ENCODE data around the gene PTPRE.

The PTPRE gene

DNA sequence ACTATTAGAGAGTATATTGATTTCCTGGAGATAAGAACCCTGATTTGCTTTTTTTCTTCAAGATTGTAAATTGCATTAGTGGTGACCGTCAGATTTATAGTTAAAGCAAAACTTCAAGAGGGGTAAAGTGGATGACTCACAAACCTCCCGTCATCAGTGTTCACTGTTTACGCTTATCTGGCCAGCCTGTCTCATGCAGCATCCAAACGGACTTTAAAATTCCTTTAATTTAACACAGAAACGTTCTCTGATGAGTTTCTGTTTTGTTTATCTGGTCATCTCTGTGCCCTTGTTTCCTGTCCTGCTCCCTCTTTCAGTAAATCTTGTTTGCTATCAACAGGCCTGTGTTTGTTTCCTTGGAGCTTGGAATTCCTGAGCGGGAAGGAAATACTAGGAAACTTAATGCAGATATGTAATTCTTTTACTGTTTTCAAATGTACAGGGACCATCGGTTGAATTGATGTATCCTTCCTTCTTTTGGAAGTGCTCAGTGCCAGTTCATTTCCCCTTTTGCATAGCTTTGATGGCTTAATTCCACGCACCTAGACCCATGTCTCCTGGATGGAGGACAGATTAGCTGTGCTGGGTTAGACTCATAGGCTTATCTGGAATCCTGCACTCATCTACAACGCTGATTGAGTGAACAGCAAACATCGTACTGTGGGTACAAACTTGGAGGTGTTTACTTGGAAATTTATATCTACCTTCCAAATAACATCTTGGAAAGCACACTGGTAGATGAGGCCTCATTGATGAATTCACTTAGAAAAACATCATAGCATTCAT lies 21.3 kb downstream of the PTPRE start (continued):
- peak; percentile 75 for TF ChIP-seq ZNF629 (tag by site-specific recombination; IDR thresholded peaks at IDR 0.05)
- TF ChIP-seq ZNF837 (tag by site-specific recombination; IDR thresholded peaks at IDR 0.05) = no peak

DNA sequence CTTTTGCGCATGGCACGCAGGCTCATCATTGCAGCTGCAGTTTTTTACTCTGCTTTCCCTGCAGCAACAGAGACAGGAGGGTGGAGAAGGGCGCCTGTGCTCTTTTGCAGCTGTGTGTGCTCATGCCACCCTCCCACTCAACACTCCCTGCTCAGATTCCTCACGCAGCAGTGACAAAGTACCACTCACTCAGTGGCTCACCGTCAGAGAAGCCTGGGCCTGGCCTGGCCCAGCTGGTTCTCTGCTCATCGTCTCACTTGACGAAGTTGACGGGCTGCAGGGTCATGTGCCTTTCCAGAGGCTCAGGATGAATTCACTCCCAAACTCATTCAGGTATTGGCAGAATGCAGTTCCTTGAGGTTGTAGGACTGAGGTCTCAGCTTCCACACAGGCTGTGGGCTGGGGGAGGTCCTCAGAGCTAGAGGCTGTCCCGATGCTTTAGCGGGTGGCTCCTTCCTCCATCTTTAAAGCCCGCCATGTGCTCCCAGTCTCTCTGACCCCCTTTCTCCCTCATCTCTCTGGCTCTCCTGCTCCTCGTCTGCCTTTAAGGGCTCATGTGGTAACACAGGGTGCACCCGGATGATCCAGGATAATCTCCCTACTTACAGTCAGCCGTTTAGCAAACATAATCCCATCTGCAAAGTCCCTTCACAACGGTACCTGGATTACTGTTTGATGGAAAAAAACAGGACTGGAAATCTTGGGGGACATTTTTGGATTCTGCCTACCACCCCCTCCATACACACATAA lies 25.8 kb downstream of the PTPRE start:
- POLR2A ChIA-PET = no interaction called here
- CTCF ChIA-PET = interaction anchor here (0.8 to 1.2 kb wide), 2 partner anchors 13 to 146 kb away, joined by 3 read pairs; no protein-coding TSS in a partner anchor
- TF ChIP-seq IKZF3 (tag by site-specific recombination; IDR thresholded peaks at IDR 0.05) (no peak), ZNF791 (tag by site-specific recombination; IDR thresholded peaks at IDR 0.05) (no peak), REPIN1 (tag by site-specific recombination; IDR thresholded peaks at IDR 0.05; ENCODE audit: low read depth) (no peak), ZBTB48 (tag by site-specific recombination; IDR thresholded peaks at IDR 0.05) (no peak), MZF1 (tag by site-specific recombination; IDR thresholded peaks at IDR 0.05; ENCODE audit: borderline replicate concordance) (no peak), ZNF510 (tag by site-specific recombination; IDR thresholded peaks at IDR 0.05; ENCODE audit: insufficient replicate concordance) (no peak), ZNF561 (tag by site-specific recombination; IDR thresholded peaks at IDR 0.05; ENCODE audit: borderline replicate concordance) (no peak), ZNF112 (tag by site-specific recombination; IDR thresholded peaks at IDR 0.05) (no peak), ZNF341 (tag by site-specific recombination; IDR thresholded peaks at IDR 0.05; ENCODE audit: low read depth) (no peak), ZNF701 (tag by site-specific recombination; IDR thresholded peaks at IDR 0.05) (no peak), ZNF157 (tag by site-specific recombination; IDR thresholded peaks at IDR 0.05) (no peak), ZNF146 (tag by site-specific recombination; IDR thresholded peaks at IDR 0.05) (no peak)
- TF ChIP-seq, protein P1, sequence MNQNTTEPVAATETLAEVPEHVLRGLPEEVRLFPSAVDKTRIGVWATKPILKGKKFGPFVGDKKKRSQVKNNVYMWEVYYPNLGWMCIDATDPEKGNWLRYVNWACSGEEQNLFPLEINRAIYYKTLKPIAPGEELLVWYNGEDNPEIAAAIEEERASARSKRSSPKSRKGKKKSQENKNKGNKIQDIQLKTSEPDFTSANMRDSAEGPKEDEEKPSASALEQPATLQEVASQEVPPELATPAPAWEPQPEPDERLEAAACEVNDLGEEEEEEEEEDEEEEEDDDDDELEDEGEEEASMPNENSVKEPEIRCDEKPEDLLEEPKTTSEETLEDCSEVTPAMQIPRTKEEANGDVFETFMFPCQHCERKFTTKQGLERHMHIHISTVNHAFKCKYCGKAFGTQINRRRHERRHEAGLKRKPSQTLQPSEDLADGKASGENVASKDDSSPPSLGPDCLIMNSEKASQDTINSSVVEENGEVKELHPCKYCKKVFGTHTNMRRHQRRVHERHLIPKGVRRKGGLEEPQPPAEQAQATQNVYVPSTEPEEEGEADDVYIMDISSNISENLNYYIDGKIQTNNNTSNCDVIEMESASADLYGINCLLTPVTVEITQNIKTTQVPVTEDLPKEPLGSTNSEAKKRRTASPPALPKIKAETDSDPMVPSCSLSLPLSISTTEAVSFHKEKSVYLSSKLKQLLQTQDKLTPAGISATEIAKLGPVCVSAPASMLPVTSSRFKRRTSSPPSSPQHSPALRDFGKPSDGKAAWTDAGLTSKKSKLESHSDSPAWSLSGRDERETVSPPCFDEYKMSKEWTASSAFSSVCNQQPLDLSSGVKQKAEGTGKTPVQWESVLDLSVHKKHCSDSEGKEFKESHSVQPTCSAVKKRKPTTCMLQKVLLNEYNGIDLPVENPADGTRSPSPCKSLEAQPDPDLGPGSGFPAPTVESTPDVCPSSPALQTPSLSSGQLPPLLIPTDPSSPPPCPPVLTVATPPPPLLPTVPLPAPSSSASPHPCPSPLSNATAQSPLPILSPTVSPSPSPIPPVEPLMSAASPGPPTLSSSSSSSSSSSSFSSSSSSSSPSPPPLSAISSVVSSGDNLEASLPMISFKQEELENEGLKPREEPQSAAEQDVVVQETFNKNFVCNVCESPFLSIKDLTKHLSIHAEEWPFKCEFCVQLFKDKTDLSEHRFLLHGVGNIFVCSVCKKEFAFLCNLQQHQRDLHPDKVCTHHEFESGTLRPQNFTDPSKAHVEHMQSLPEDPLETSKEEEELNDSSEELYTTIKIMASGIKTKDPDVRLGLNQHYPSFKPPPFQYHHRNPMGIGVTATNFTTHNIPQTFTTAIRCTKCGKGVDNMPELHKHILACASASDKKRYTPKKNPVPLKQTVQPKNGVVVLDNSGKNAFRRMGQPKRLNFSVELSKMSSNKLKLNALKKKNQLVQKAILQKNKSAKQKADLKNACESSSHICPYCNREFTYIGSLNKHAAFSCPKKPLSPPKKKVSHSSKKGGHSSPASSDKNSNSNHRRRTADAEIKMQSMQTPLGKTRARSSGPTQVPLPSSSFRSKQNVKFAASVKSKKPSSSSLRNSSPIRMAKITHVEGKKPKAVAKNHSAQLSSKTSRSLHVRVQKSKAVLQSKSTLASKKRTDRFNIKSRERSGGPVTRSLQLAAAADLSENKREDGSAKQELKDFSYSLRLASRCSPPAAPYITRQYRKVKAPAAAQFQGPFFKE (tag by site-specific recombination; IDR thresholded peaks at IDR 0.05; ENCODE audit: borderline replicate concordance) = no peak
- peaks cover 3% of the 10 kb centered on the region; the same call in 1 of the 2 replicates for H3K4me1 ChIP-seq (ENCODE audit: control insufficient read depth, insufficient read depth, low read length)
- H3K9me3 ChIP-seq (ENCODE audit: control insufficient read depth, insufficient read depth, low read depth, low read length) = no peaks in the 10 kb centered on the region
- H3K4me3 ChIP-seq (ENCODE audit: low read depth, low read length) = no peak overlapping the region
- H3K36me3 ChIP-seq (ENCODE audit: control insufficient read depth in 2 of 2, insufficient read depth in 1 of 2, low read length in 2 of 2) = no peaks in the 10 kb centered on the region
- no peak overlapping the region for H3K27ac ChIP-seq (ENCODE audit: extremely low read depth, low read depth, low read length)

DNA sequence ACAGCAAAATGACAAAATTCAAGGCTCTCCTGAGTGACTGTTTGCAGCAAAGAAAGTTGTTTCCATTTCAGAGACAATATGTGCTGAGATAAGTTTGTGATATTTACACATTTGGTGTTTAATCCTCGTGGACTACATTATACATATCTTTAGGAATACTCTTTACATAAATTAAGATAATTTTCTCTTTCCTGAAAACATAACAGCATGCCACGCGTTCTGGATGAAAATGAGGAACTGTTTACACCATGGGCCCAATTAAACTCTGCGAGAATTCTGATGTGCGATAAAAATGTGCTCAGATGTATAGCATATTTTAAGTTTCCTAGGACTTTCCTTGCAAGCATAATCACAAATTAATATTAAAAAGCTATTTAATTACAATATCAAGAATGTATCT lies 26.4 kb downstream of the PTPRE start:
- no peak overlapping the region for H3K4me3 ChIP-seq (ENCODE audit: low read depth, low read length)
- TF ChIP-seq, protein P2, sequence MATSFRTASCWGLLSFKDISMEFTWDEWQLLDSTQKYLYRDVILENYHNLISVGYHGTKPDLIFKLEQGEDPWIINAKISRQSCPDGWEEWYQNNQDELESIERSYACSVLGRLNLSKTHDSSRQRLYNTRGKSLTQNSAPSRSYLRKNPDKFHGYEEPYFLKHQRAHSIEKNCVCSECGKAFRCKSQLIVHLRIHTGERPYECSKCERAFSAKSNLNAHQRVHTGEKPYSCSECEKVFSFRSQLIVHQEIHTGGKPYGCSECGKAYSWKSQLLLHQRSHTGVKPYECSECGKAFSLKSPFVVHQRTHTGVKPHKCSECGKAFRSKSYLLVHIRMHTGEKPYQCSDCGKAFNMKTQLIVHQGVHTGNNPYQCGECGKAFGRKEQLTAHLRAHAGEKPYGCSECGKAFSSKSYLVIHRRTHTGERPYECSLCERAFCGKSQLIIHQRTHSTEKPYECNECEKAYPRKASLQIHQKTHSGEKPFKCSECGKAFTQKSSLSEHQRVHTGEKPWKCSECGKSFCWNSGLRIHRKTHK (tag by site-specific recombination; IDR thresholded peaks at IDR 0.05) = no peak
- TF ChIP-seq ZFP37 (tag by site-specific recombination; IDR thresholded peaks at IDR 0.05) = no peak
- TF ChIP-seq ZNF423 (tag by site-specific recombination; IDR thresholded peaks at IDR 0.05) = no peak
- TF ChIP-seq, protein P3, sequence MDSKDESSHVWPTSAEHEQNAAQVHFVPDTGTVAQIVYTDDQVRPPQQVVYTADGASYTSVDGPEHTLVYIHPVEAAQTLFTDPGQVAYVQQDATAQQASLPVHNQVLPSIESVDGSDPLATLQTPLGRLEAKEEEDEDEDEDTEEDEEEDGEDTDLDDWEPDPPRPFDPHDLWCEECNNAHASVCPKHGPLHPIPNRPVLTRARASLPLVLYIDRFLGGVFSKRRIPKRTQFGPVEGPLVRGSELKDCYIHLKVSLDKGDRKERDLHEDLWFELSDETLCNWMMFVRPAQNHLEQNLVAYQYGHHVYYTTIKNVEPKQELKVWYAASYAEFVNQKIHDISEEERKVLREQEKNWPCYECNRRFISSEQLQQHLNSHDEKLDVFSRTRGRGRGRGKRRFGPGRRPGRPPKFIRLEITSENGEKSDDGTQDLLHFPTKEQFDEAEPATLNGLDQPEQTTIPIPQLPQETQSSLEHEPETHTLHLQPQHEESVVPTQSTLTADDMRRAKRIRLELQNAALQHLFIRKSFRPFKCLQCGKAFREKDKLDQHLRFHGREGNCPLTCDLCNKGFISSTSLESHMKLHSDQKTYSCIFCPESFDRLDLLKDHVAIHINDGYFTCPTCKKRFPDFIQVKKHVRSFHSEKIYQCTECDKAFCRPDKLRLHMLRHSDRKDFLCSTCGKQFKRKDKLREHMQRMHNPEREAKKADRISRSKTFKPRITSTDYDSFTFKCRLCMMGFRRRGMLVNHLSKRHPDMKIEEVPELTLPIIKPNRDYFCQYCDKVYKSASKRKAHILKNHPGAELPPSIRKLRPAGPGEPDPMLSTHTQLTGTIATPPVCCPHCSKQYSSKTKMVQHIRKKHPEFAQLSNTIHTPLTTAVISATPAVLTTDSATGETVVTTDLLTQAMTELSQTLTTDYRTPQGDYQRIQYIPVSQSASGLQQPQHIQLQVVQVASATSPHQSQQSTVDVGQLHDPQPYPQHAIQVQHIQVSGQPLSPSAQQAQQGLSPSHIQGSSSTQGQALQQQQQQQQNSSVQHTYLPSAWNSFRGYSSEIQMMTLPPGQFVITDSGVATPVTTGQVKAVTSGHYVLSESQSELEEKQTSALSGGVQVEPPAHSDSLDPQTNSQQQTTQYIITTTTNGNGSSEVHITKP (tag by site-specific recombination; IDR thresholded peaks at IDR 0.05) = no peak
- TF ChIP-seq ZNF394 (tag by site-specific recombination; IDR thresholded peaks at IDR 0.05; ENCODE audit: borderline replicate concordance) = no peak
- no peak for TF ChIP-seq ZNF777 (tag by site-specific recombination; IDR thresholded peaks at IDR 0.05; ENCODE audit: borderline replicate concordance)

More for the DNA sequence above, 26.4 kb downstream of the PTPRE start:
- ChIA-PET CTCF (no interaction called here), POLR2A (no interaction called here)
- Histone ChIP-seq H3K27ac (ENCODE audit: extremely low read depth, low read depth, low read length) (no peak overlapping the region), H3K4me1 (ENCODE audit: control insufficient read depth, insufficient read depth, low read length) (peaks cover under 1% of the 10 kb centered on the region; the same call in 1 of the 2 replicates), H3K36me3 (ENCODE audit: control insufficient read depth in 2 of 2, insufficient read depth in 1 of 2, low read length in 2 of 2) (no peaks in the 10 kb centered on the region), H3K9me3 (ENCODE audit: control insufficient read depth, insufficient read depth, low read depth, low read length) (no peaks in the 10 kb centered on the region)
